Upper lobe of left lung (tissue), 6 donors: ENCODE measurements around the gene NSUN4. TPM values are rescaled to one million over a fixed set of nuclear protein-coding genes. Genes with fewer than 3 reads are reported as not detected.
"Not testable (repeated sequence)": the region's sequence is repeated elsewhere in the genome, so short reads cannot be mapped to it uniquely, and the experiment has no call there.

Experiments used
- ATAC-seq, 2 donors: fragments of 200-7000 bp; cut with Tn5 transposase; one replicate each; pipeline ENCODE4 v1.9.1; 2022; ENCODE audit warnings: mild to moderate bottlenecking in 2 of 2, moderate library complexity in 2 of 2; ENCODE audit not compliant: low FRiP score in 2 of 2
- DNase-seq, 2 donors: peaks; one replicate each; pipeline ENCODE4 v3.0.0-alpha.2; 2019 to 2020
- H3K27ac ChIP-seq, 4 donors: fragments of 200-600 bp; sonication (generic); one replicate each; pipeline ENCODE4 v1.5.1; 2016 to 2019
- H3K27me3 ChIP-seq, 4 donors: fragments of 200-600 bp; sonication (generic); one replicate each; pipeline ENCODE4 v1.5.1; 2017 to 2019
- H3K36me3 ChIP-seq, 4 donors: fragments of 200-600 bp; sonication (generic); one replicate each; pipeline ENCODE4 v1.5.1; 2016 to 2019
- H3K4me1 ChIP-seq, 4 donors: fragments of 200-600 bp; sonication (generic); one replicate each; pipeline ENCODE4 v1.5.1; 2018 to 2019
- H3K4me3 ChIP-seq, 4 donors: fragments of 200-600 bp; sonication (generic); one replicate each; pipeline ENCODE4 v1.5.1; 2017 to 2019; ENCODE audit warnings: mild to moderate bottlenecking in 2 of 4, moderate library complexity in 1 of 4
- H3K9me3 ChIP-seq, 4 donors: fragments of 200-600 bp; sonication (generic); one replicate each; pipeline ENCODE4 v1.5.1; 2018 to 2019
- EP300 ChIP-seq, 4 donors: sonication (generic); formaldehyde crosslinking; IDR thresholded peaks; one replicate each; pipeline ENCODE4 v1.5.1; 2017; ENCODE audit warnings: antibody characterized with exemption in 4 of 4, control low read depth in 2 of 4
- POLR2A ChIP-seq, 4 donors: fragments of 450-650 bp; IDR thresholded peaks; one replicate each; pipeline ENCODE4 v1.5.1; 2016 to 2017; ENCODE audit warnings: antibody characterized with exemption in 4 of 4, mild to moderate bottlenecking in 2 of 4
- POLR2AphosphoS5 ChIP-seq, 2 donors: sonication (generic); formaldehyde crosslinking; IDR thresholded peaks; one replicate each; pipeline ENCODE4 v1.5.1; 2017; ENCODE audit warnings: antibody characterized with exemption in 2 of 2
- WGBS, 2 donors: methylation state at CpG; one replicate each; pipeline ENCODE4 v1.1.5; 2017 to 2018; 5-methylcytosine and 5-hydroxymethylcytosine counted together
- total RNA-seq, 6 donors: library from RNA; depleted of rRNA in 4 of 6; stranded (reverse); fragments of >200 nt in 4 of 6; gene quantifications; one replicate each; pipeline versions ENCODE4 v1.1.0 to v1.2.1, GENCODE V29; 2016 to 2021
- TF ChIP-seq, protein P1 (sequence below), 6 experiments: fragments of 450-650 bp in 4 of 6; fragments of 200-600 bp in 2 of 6; sonication (generic) in 2 of 6; IDR thresholded peaks; one replicate each; pipeline ENCODE4 v1.5.1; 2016 to 2019; ENCODE audit warnings: antibody characterized with exemption in 6 of 6
- donor health status: DM: no; HTN: no; CAD: no; lungs with moderate emphysema.
- donor health status: DM: no; HTN: yes; CAD: no; lungs with severe emphysema.

Gene NSUN4
- total RNA-seq, 6 donors from 2014 or later, result 25.1 to 28.4 (median 26.7) TPM

DNA sequence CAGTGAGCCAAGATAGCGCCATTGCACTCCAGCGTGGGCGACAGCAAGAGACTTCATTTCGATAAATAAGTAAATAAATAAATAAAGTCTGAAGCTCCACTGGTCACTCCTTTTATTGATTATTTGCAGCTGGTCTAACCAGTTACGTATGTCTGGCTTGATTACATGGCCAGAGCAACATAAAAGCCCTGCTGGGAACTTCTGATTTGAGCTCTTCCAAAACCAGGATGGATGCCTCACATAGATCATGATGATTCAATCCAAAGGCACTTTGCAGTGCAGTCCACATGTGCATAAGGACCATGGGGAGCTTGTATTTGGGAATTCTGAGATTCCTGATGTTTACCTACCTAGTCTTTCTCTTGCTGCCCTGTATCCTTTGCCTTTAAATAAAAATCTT, 24.0 kb downstream of the NSUN4 start:
- DNase-seq, result no peak
- 79 to 97% methylated on average over 5 of the region's 5 CpGs for WGBS, 2 donors
- H3K36me3 ChIP-seq, result peaks cover 15 to 94% (median 52%) of the 10 kb centered on the region in 4 donors
- H3K9me3 ChIP-seq, result no peaks in the 10 kb centered on the region
- ATAC-seq, result no peak
- no peaks in the 10 kb centered on the region for H3K27me3 ChIP-seq
- no peak overlapping the region for H3K4me3 ChIP-seq
- H3K27ac ChIP-seq, result no peak overlapping the region
- no peak for TF ChIP-seq POLR2A (IDR thresholded peaks at IDR 0.05)
- no peak for TF ChIP-seq EP300 (IDR thresholded peaks at IDR 0.05)
- TF ChIP-seq, protein P1, sequence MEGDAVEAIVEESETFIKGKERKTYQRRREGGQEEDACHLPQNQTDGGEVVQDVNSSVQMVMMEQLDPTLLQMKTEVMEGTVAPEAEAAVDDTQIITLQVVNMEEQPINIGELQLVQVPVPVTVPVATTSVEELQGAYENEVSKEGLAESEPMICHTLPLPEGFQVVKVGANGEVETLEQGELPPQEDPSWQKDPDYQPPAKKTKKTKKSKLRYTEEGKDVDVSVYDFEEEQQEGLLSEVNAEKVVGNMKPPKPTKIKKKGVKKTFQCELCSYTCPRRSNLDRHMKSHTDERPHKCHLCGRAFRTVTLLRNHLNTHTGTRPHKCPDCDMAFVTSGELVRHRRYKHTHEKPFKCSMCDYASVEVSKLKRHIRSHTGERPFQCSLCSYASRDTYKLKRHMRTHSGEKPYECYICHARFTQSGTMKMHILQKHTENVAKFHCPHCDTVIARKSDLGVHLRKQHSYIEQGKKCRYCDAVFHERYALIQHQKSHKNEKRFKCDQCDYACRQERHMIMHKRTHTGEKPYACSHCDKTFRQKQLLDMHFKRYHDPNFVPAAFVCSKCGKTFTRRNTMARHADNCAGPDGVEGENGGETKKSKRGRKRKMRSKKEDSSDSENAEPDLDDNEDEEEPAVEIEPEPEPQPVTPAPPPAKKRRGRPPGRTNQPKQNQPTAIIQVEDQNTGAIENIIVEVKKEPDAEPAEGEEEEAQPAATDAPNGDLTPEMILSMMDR (IDR thresholded peaks at IDR 0.05), result no peak
- no peak for TF ChIP-seq POLR2AphosphoS5 (IDR thresholded peaks at IDR 0.05)
- no peaks in the 10 kb centered on the region for H3K4me1 ChIP-seq

DNA sequence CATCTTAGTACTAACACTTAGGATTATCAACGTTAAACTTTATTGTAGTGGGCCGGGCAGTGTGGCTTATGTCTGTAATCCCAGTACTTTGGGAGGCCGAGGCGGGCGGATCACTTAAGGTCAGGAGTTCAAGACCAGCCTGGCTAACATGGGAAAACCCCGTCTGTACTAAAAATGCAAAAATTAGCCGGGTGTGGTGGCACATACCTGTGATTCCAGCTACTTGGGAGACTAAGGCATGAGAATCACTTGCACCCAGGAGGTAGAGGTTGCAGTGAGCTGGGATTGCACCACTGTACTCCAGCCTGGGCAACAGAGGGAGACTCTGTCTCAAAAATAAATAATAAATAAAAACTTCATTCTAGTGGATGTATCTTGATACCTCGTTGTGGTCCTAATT, 25.2 kb downstream of the NSUN4 start:
- peaks cover 15 to 84% (median 46%) of the 10 kb centered on the region in 4 donors for H3K36me3 ChIP-seq
- not testable (repeated sequence) for H3K9me3 ChIP-seq, H3K27me3 ChIP-seq, H3K27ac ChIP-seq, DNase-seq, H3K4me1 ChIP-seq, ATAC-seq, H3K4me3 ChIP-seq
- 95 to 96% methylated on average over 8 of the region's 8 CpGs for WGBS, 2 donors

DNA sequence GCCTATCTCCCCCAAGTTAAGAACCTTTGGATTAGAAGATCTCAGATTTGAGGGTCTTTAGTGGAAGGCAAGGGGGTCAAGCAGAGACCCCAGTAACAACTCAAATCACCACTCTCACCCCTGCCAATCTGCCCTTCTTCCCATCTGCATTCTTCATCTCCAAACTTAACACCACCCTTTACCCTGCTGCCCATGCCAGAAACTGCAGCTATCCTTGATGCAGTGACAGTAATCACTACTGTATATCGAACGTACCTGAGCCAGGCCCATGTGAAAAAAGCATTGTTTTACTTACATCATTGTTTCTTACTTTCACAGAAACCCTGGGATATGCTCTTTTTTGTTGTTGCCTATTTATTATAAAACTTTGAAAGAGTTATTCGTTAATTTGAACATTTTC, 26.5 kb downstream of the NSUN4 start:
- Histone ChIP-seq H3K9me3 (no peaks in the 10 kb centered on the region), H3K36me3 (peaks cover 9 to 71% (median 33%) of the 10 kb centered on the region in 4 donors), H3K4me3 (no peak overlapping the region), H3K27ac (no peak overlapping the region), H3K27me3 (no peaks in the 10 kb centered on the region), H3K4me1 (no peaks in the 10 kb centered on the region)
- WGBS, 2 donors, result 93 to 100% methylated on average over 3 of the region's 3 CpGs
- TF ChIP-seq, protein P1 (IDR thresholded peaks at IDR 0.05), result no peak
- TF ChIP-seq POLR2A (IDR thresholded peaks at IDR 0.05), result no peak
- TF ChIP-seq POLR2AphosphoS5 (IDR thresholded peaks at IDR 0.05), result no peak
- no peak for TF ChIP-seq EP300 (IDR thresholded peaks at IDR 0.05)
- ATAC-seq (no peak), DNase-seq (no peak)

DNA sequence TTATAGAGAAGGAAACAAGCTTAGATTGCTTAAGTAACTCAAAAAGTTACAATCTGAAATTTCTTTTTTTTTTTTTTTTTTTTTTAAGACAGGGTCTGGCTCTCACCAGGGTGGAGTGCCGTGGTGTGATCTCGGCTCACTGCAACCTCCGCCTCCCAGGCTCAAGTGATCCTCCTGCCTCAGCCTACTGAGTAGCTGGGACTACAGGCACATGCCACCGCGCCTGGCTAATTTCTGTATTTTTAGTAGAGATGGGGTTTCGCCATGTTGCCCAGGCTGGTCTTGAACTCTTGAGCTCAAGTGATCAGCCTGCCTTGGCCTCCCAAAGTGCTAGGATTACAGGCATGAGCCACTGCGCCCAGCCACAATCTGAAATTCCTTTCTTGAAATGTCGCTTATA, 27.1 kb downstream of the NSUN4 start:
- H3K4me1 ChIP-seq, H3K27ac ChIP-seq, ATAC-seq, H3K4me3 ChIP-seq, H3K27me3 ChIP-seq, DNase-seq, H3K9me3 ChIP-seq: not testable (repeated sequence)
- 95% methylated on average over 8 of the region's 8 CpGs for WGBS, 2 donors
- H3K36me3 ChIP-seq, result peaks cover 7 to 65% (median 27%) of the 10 kb centered on the region in 4 donors

DNA sequence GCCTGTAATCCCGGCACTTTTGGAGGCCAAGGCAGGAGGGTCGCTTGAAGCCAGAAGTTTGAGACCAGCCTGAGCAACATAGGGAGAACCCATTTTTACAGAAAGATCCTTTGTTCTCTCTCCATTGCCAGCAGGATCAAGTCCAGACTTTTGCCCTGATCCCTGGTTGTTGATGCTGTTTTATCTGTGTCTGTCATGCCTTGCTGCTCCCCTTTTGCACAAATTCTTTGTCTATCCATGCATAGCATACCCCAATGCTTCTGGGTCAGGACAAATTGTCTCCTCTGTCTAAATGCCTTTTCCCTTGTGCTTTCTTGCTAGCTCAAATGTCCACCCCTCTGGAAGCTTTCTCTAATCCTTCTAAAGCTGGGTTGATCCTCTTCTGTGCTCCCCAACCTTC, 28.2 kb downstream of the NSUN4 start:
- Histone ChIP-seq H3K36me3 (peaks cover 0 to 57% (median 22%) of the 10 kb centered on the region in 4 donors), H3K27ac (no peak overlapping the region), H3K9me3 (no peaks in the 10 kb centered on the region), H3K27me3 (no peaks in the 10 kb centered on the region), H3K4me3 (no peak overlapping the region), H3K4me1 (no peaks in the 10 kb centered on the region)
- 95 to 98% methylated on average over 2 of the region's 2 CpGs for WGBS, 2 donors
- DNase-seq, result no peak
- no peak for ATAC-seq
- no peak for TF ChIP-seq POLR2A (IDR thresholded peaks at IDR 0.05)
- no peak for TF ChIP-seq EP300 (IDR thresholded peaks at IDR 0.05)
- TF ChIP-seq POLR2AphosphoS5 (IDR thresholded peaks at IDR 0.05), result no peak
- TF ChIP-seq, protein P1 (IDR thresholded peaks at IDR 0.05), result no peak

DNA sequence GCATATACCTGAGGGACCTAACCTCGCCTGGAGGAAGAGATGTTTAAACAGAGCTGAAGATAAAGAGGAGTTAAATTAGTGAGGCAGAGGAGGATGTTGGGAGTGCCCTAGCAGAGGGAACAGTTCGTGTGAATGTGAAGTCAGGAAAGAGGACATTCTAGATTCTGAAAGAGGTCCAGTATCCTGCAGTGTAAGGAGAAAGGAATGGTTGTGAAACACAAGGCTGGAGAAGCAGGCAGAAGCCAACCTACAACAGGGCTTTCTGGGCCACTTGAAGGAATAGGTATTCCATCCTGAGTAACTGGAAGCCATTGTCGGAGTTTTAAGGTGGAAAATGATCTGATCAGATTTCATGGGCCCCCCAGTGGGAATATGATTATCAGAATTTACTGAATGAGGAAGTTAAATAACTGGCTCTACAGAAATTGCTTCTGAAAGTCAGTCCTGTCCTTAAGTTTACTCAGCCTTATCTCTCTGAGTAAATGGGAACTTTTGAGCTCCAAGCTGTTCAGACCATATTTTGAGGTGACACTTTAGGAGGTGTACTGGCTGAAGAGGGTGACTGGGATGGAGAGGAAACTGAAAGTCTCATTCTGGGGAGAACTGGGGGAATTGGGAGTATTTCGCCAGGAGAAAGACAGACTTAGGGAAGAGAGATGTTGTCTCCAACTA, 29.1 kb downstream of the NSUN4 start:
- Histone ChIP-seq H3K36me3 (peaks cover 0 to 48% (median 17%) of the 10 kb centered on the region in 4 donors), H3K9me3 (no peaks in the 10 kb centered on the region), H3K4me1 (no peaks in the 10 kb centered on the region), H3K4me3 (no peak overlapping the region), H3K27me3 (no peaks in the 10 kb centered on the region), H3K27ac (no peak overlapping the region)
- no peak for TF ChIP-seq POLR2AphosphoS5 (IDR thresholded peaks at IDR 0.05)
- TF ChIP-seq, protein P1 (IDR thresholded peaks at IDR 0.05), result no peak
- no peak for TF ChIP-seq POLR2A (IDR thresholded peaks at IDR 0.05)
- no peak for TF ChIP-seq EP300 (IDR thresholded peaks at IDR 0.05)
- no peak for DNase-seq
- peak in 1 of 2 donors; percentile 5 for ATAC-seq
- 61 to 66% methylated on average over 4 of the region's 4 CpGs for WGBS, 2 donors
